Measurements from ENCODE around the gene ZMYND8.

Gene ZMYND8

DNA sequence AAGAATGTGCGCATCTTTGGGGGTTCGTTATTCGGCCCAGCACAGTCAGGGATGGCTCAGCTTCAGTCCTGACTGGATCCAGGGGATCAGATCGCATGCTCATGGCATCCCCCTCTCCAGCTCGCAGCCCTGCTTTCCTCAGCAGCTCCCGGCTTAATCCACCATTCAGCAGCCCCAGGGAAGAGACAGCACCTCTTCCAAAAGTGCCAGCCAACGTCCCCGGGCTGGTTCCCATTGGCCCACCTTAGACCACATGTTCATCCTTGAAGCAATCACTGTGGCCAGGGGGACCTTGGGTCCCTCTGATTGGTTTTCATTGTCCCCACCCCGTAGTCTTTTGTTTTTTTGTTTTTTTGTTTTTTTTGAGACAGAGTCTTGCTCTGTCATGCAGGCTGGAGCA is 188.7 kb downstream of the ZMYND8 start:
- DNase-seq = no peak

DNA sequence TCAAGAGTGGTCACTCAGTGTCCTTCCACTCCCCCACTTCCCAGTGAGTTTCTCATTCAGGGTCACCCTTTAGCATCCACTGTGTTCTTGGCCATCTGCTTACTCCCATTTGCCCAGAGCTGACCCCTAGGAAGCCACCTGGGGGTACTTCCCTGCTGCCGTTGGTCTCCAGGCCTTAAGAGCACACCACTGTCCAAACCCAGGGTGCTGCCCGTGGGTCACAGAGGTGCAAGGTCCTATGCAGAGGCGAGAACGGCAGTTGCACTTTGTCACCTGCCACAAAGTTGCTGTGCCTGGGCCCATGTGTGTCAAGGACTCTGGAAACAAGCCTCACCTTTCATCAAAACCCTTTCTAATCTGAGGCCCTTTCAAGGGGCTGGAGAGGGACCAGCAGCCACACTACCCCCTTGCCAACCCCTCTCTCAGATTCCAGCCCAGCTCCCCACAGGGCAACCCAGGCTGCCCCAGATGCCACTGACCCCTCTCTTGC is 191.1 kb downstream of the ZMYND8 start:
- DNase-seq = no peak

DNA sequence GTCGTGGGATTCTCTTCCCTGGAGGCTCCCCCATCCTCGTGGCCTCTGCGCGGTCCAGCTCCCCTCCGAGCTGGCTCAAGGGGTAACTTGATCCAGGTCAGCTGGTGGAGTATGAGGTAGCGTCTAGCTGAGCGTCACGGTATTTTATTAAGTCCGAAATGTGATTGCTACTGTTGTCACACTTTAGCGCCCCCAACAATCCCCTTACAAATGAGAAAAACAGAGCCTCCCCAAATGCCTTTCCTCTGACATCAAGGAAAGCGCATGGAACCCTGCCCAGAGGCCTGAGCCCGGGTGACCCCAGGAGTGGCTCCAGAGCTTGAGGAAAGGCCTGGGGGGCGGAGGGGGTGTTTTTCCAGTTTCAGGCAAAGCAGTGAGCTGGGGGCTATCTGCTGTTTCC is 192.4 kb downstream of the ZMYND8 start:
- DNase-seq = no peak

GRCh38 chr20:47161411-47161810 is 195.1 kb downstream of the ZMYND8 start:
- no peak for DNase-seq

- no peak for DNase-seq
These were observed 195.5 kb downstream of the ZMYND8 start for GRCh38 chr20:47160992-47161391.

GRCh38 chr20:47160240-47160639 is 196.3 kb downstream of the ZMYND8 start:
- no peak for DNase-seq

Data from NCI-H146 (cell line).